ENCODE data around the gene LIN9. TPM values are rescaled to one million over a fixed set of nuclear protein-coding genes. Genes with fewer than 3 reads are reported as not detected.

The LIN9 gene
- total and polyA plus RNA-seq, 2 experiments from 2014 or later: 11.8 to 16.9 TPM

GRCh38 chr1:226287587-226287986, 21.4 kb downstream of the LIN9 start:
- no peaks in the 10 kb centered on the region for H3K9me2 ChIP-seq (ENCODE audit: insufficient read depth)
- H3K27ac ChIP-seq (ENCODE audit: low read depth): no peak overlapping the region
- ATAC-seq: no peak
- H3K36me3 ChIP-seq (ENCODE audit: insufficient read depth): peaks cover 13% of the 10 kb centered on the region; the same call in 1 of the 2 replicates
- no peak overlapping the region for H3K4me3 ChIP-seq
- TF ChIP-seq ZNF331 (CRISPR knock-in tag; IDR thresholded peaks at IDR 0.05; ENCODE audit: low read depth) (no peak), EZH2 (IDR thresholded peaks at IDR 0.05; ENCODE audit: low read depth, unreplicated experiment) (no peak), CREB1 (CRISPR knock-in tag; IDR thresholded peaks at IDR 0.05; ENCODE audit: low read depth) (no peak), ZNF114 (CRISPR knock-in tag; IDR thresholded peaks at IDR 0.05) (no peak), JUNB (IDR thresholded peaks at IDR 0.05; ENCODE audit: unreplicated experiment) (no peak), POLR2AphosphoS5 (IDR thresholded peaks at IDR 0.05; ENCODE audit: low read depth) (no peak), CTCF (conservative IDR thresholded peaks at IDR 0.05; ENCODE audit: low read depth in 2 of 2) (no peak), ZNF462 (CRISPR knock-in tag; IDR thresholded peaks at IDR 0.05) (no peak), STAT1 (IDR thresholded peaks at IDR 0.05; ENCODE audit: unreplicated experiment) (no peak)
- no peaks in the 10 kb centered on the region for H3K27me3 ChIP-seq (ENCODE audit: insufficient read depth)
- no peak overlapping the region for H3K4me2 ChIP-seq
- H3K4me3 Mint-ChIP-seq: no peak overlapping the region
- peaks cover 6% of the 10 kb centered on the region for H3K27me3 Mint-ChIP-seq (ENCODE audit: insufficient read depth, low read depth, poor library complexity)
- no peaks in the 10 kb centered on the region for H3F3A ChIP-seq (replicated peaks; ENCODE audit: low read depth)
- H3K4me1 ChIP-seq (ENCODE audit: insufficient read depth): no peaks in the 10 kb centered on the region
- H2AFZ ChIP-seq: no peak overlapping the region
- H3K9me3 Mint-ChIP-seq: no peaks in the 10 kb centered on the region
- no peaks in the 10 kb centered on the region for H4K20me1 ChIP-seq (replicated peaks; ENCODE audit: insufficient read depth)
- no peaks in the 10 kb centered on the region for H3K79me2 ChIP-seq (replicated peaks; ENCODE audit: insufficient read depth)
- H3K36me3 Mint-ChIP-seq (ENCODE audit: low read depth): peaks cover 31% of the 10 kb centered on the region; the same call in 2 of the 3 replicates
- H3K27ac Mint-ChIP-seq: no peak overlapping the region
- H3K4me1 Mint-ChIP-seq: no peaks in the 10 kb centered on the region
- no peak for DNase-seq (ENCODE audit: low spot score)

Data from GM23338 (cell line).